ENCODE data around the gene MALT1. TPM values are rescaled to one million over a fixed set of nuclear protein-coding genes. Genes with fewer than 3 reads are reported as not detected.

Gene MALT1
- polyA plus RNA-seq, 2 of the 4 experiments (the other 2 are of a cell fraction) = 30.7 to 34.0 TPM

- FAIRE-seq (no peak), ATAC-seq (no peak), DNase-seq (ENCODE audit: low read depth in 1 of 2, low spot score in 1 of 2) (no peak)
- Histone ChIP-seq H3K27ac (no peak overlapping the region), H3K9me3 (no peaks in the 10 kb centered on the region), H3K4me2 (no peak overlapping the region), H3K4me3 (no peak overlapping the region), H3K4me1 (0 out of 3 replicates have a peak, but pooled peaks cover 4% of the 10 kb centered on the region)
- ChIA-PET CTCF (no interaction called here), POLR2A (no interaction called here)
- no peak for TF ChIP-seq ELK1 (IDR thresholded peaks at IDR 0.05; ENCODE audit: low read depth, low read length)
- TF ChIP-seq BHLHE40 (IDR thresholded peaks at IDR 0.05; ENCODE audit: low read depth, low read length) = no peak
- no peak for TF ChIP-seq HOXB5 (CRISPR knock-in tag; IDR thresholded peaks at IDR 0.05)
- TF ChIP-seq SMC3 (IDR thresholded peaks at IDR 0.05) = no peak
- TF ChIP-seq HDAC2 (IDR thresholded peaks at IDR 0.05) = no peak
- TF ChIP-seq CHD4 (IDR thresholded peaks at IDR 0.05; ENCODE audit: borderline replicate concordance) = no peak
- no peak for TF ChIP-seq PHF8 (IDR thresholded peaks at IDR 0.05; ENCODE audit: borderline replicate concordance, low read depth)
- TF ChIP-seq TFCP2L1 (CRISPR knock-in tag; IDR thresholded peaks at IDR 0.05) = no peak
- WGBS (ENCODE audit: missing lambda C conversion rate) = 83% methylated on average over 9 of the region's 9 CpGs
These were observed 50.4 kb downstream of the MALT1 start for GRCh38 chr18:58721566-58722239.

GRCh38 chr18:58723810-58724602 lies 52.7 kb downstream of the MALT1 start:
- no peaks in the 10 kb centered on the region for H3K9me3 ChIP-seq
- DNase-seq (ENCODE audit: low read depth in 1 of 2, low spot score in 1 of 2) (no peak), ATAC-seq (no peak), FAIRE-seq (no peak)
- ChIA-PET POLR2A (no interaction called here), CTCF (no interaction called here)
- 0 out of 3 replicates have a peak, but pooled peaks cover 4% of the 10 kb centered on the region for H3K4me1 ChIP-seq
- H3K4me2 ChIP-seq = no peak overlapping the region
- WGBS (ENCODE audit: missing lambda C conversion rate) = 85% methylated on average over 3 of the region's 3 CpGs
- TF ChIP-seq ESRRA (IDR thresholded peaks at IDR 0.05; ENCODE audit: borderline replicate concordance, low read length) (no peak), CEBPB (IDR thresholded peaks at IDR 0.05) (peak in 1 of 2 experiments; percentile 45; a peak in 1 of 4 replicates)
- H3K4me3 ChIP-seq = no peak overlapping the region
- no peak overlapping the region for H3K27ac ChIP-seq

- no peak for FAIRE-seq
- CTCF ChIA-PET = interaction anchor here (1.7 kb wide), 1 partner anchor 197 kb away, joined by 5 read pairs; no protein-coding TSS in a partner anchor
- POLR2A ChIA-PET = no interaction called here
These were observed 55.4 kb downstream of the MALT1 start for GRCh38 chr18:58726671-58727070.

GRCh38 chr18:58727776-58728500 lies 56.7 kb downstream of the MALT1 start:
- WGBS (ENCODE audit: missing lambda C conversion rate) = 94% methylated on average over 6 of the region's 6 CpGs
- Histone ChIP-seq H3K9me3 (no peaks in the 10 kb centered on the region), H3K4me3 (no peak overlapping the region), H3K27ac (no peak overlapping the region), H3K4me1 (0 out of 3 replicates have a peak, but pooled peaks cover 4% of the 10 kb centered on the region), H3K4me2 (no peak overlapping the region)
- CTCF ChIA-PET = interaction anchor here (1.7 kb wide), 1 partner anchor 198 kb away, joined by 5 read pairs; no protein-coding TSS in a partner anchor
- FAIRE-seq (no peak), DNase-seq (ENCODE audit: low read depth in 1 of 2, low spot score in 1 of 2) (no peak), ATAC-seq (no peak)
- POLR2A ChIA-PET = no interaction called here
- TF ChIP-seq FOSL2 (IDR thresholded peaks at IDR 0.05) = no peak
- no peak for TF ChIP-seq FOSL2 (CRISPR knock-in tag; IDR thresholded peaks at IDR 0.05)
- TF ChIP-seq HES2 (IDR thresholded peaks at IDR 0.05) = no peak
- no peak for TF ChIP-seq RCOR1 (IDR thresholded peaks at IDR 0.05; ENCODE audit: low read depth, low read length)
- TF ChIP-seq JUNB (IDR thresholded peaks at IDR 0.05) = no peak
- TF ChIP-seq KDM5A (IDR thresholded peaks at IDR 0.05) = no peak
- no peak for TF ChIP-seq CHD4 (IDR thresholded peaks at IDR 0.05; ENCODE audit: borderline replicate concordance)
- no peak for TF ChIP-seq ZFP36 (IDR thresholded peaks at IDR 0.05; ENCODE audit: borderline replicate concordance, partially characterized antibody)
- TF ChIP-seq PHF8 (IDR thresholded peaks at IDR 0.05; ENCODE audit: borderline replicate concordance, low read depth) = no peak
- TF ChIP-seq HOXB13 (CRISPR knock-in tag; IDR thresholded peaks at IDR 0.05; ENCODE audit: low read depth) = no peak
- no peak for TF ChIP-seq MAFK (IDR thresholded peaks at IDR 0.05; ENCODE audit: partially characterized antibody)
- TF ChIP-seq PBX3 (IDR thresholded peaks at IDR 0.05) = no peak
- TF ChIP-seq NR3C1 (IDR thresholded peaks at IDR 0.05) = no peak
- no peak for TF ChIP-seq BHLHE40 (IDR thresholded peaks at IDR 0.05; ENCODE audit: low read depth, low read length)

More at GRCh38 chr18:58726671-58727070, 55.4 kb downstream of the MALT1 start:
- DNase-seq (ENCODE audit: low read depth in 1 of 2, low spot score in 1 of 2) (no peak), ATAC-seq (no peak)
- TF ChIP-seq MAFK (IDR thresholded peaks at IDR 0.05; ENCODE audit: partially characterized antibody) (no peak), USF2 (IDR thresholded peaks at IDR 0.05) (no peak)
- Histone ChIP-seq H3K27ac (no peak overlapping the region), H3K4me1 (0 out of 3 replicates have a peak, but pooled peaks cover 4% of the 10 kb centered on the region), H3K9me3 (no peaks in the 10 kb centered on the region), H3K4me2 (no peak overlapping the region), H3K4me3 (no peak overlapping the region)
- WGBS (ENCODE audit: missing lambda C conversion rate) = 93% methylated on average over 6 of the region's 6 CpGs

Data from A549 (cell line).